Keratinocyte (primary cell): ENCODE measurements around the gene ATP8A2. TPM values are rescaled to one million over a fixed set of nuclear protein-coding genes. Genes with fewer than 3 reads are reported as not detected.

ENCODE experiments used
- DNase-seq: peaks from one replicate; pipeline ENCODE4 v3.0.0-alpha.2; 2011; ENCODE audit warnings: low read depth, missing footprints, low spot score
- FAIRE-seq: peaks from 2 replicates; lab custom pipeline; 2011; peaks lifted over from hg19 to GRCh38; lab: Jason Lieb, UNC
- H2AFZ ChIP-seq: 2 replicates; pipeline ENCODE4 v1.6.0; 2012; ENCODE audit warnings: low read length, control low read depth, inconsistent platforms; ENCODE audit not compliant: control insufficient read depth
- H3K27ac ChIP-seq: 2 replicates; pipeline ENCODE4 v1.5.1; 2011; ENCODE audit warnings: low read length; ENCODE audit not compliant: control insufficient read depth, insufficient read depth
- H3K27me3 ChIP-seq: 3 replicates; pipeline ENCODE4 v1.6.0; 2011; ENCODE audit warnings: low read length; ENCODE audit not compliant: control insufficient read depth, insufficient read depth; ENCODE audit errors: extremely low read depth
- H3K36me3 ChIP-seq, 2 experiments: 2 replicates in 1 of 2; 3 replicates in 1 of 2; pipeline ENCODE4 v1.5.1; 2011; ENCODE audit warnings: low read length in 2 of 2, mild to moderate bottlenecking in 1 of 2; ENCODE audit not compliant: control insufficient read depth in 2 of 2, insufficient read depth in 2 of 2; ENCODE audit errors: extremely low read depth in 1 of 2
- H3K4me1 ChIP-seq: 3 replicates; pipeline ENCODE4 v1.5.1; 2011; ENCODE audit warnings: low read length; ENCODE audit not compliant: control insufficient read depth, insufficient read depth; ENCODE audit errors: extremely low read depth
- H3K4me2 ChIP-seq: 3 replicates; pipeline ENCODE4 v1.6.0; 2011; ENCODE audit warnings: low read depth, low read length; ENCODE audit not compliant: control insufficient read depth, insufficient read depth; ENCODE audit errors: extremely low read depth
- H3K4me3 ChIP-seq, 3 experiments: fragments of 200-600 bp in 1 of 3; sonication (generic) in 1 of 3; 2 replicates in 2 of 3; 3 replicates in 1 of 3; pipeline ENCODE4 v1.5.1; 2011 to 2016; ENCODE audit warnings: low read length in 3 of 3, mild to moderate bottlenecking in 3 of 3, control low read depth in 2 of 3, inconsistent platforms in 1 of 3, low read depth in 1 of 3, mixed read lengths in 1 of 3, mixed run types in 1 of 3, moderate library complexity in 1 of 3; ENCODE audit not compliant: control insufficient read depth in 2 of 3, insufficient read depth in 2 of 3; ENCODE audit errors: extremely low read depth in 1 of 3
- H3K79me2 ChIP-seq: 2 replicates; pipeline ENCODE4 v1.6.0; 2012; ENCODE audit warnings: low read length; ENCODE audit not compliant: control insufficient read depth, insufficient read depth
- H3K9ac ChIP-seq: 3 replicates; pipeline ENCODE4 v1.6.0; 2011; ENCODE audit warnings: low read length; ENCODE audit not compliant: control insufficient read depth, insufficient read depth; ENCODE audit errors: extremely low read depth
- H3K9me1 ChIP-seq: 3 replicates; pipeline ENCODE4 v1.6.0; 2011; ENCODE audit warnings: low read length; ENCODE audit not compliant: control insufficient read depth, insufficient read depth; ENCODE audit errors: extremely low read depth
- H3K9me3 ChIP-seq: 2 replicates; pipeline ENCODE4 v1.5.1; 2012; ENCODE audit warnings: low read depth, low read length; ENCODE audit not compliant: control insufficient read depth
- H4K20me1 ChIP-seq: 3 replicates; pipeline ENCODE4 v1.6.0; 2011; ENCODE audit warnings: low read length; ENCODE audit not compliant: control insufficient read depth, insufficient read depth; ENCODE audit errors: extremely low read depth
- EZH2 ChIP-seq: IDR thresholded peaks from one replicate; pipeline ENCODE4 v1.6.1; 2012; ENCODE audit warnings: inconsistent platforms, mild to moderate bottlenecking, low read length, moderate library complexity
- dilution Hi-C: fragments of 300-500 bp; cut with MboI; formaldehyde crosslinking; loops from one replicate; pipeline ENCODE4 v1.7.0; 2020; ENCODE audit warnings: low sequenced_read_pairs; ENCODE audit not compliant: extremely low pct_ligation_motif_present
- polyA plus RNA-seq, 5 experiments: library from polyadenylated mRNA; depleted of rRNA in 3 of 5; stranded (reverse) in 3 of 5; stranded (forward) in 1 of 5; unstranded in 1 of 5; fragments of >200 nt; gene quantifications; 1 replicate in 1 of 5; 2 replicates in 3 of 5; 3 replicates in 1 of 5; pipeline versions ENCODE4 v1.2.1 to v1.2.3, GENCODE V29; 2011 to 2012; ENCODE audit warnings: missing spikeins in 2 of 5, low read depth in 1 of 5, low replicate concordance in 1 of 5
- TF ChIP-seq, protein P1 (sequence below), 3 experiments: IDR thresholded peaks in 1 of 3; conservative IDR thresholded peaks in 1 of 3; optimal IDR thresholded peaks in 1 of 3; 2 replicates in 2 of 3; 3 replicates in 1 of 3; pipeline versions ENCODE3 to v1.5.1; 2011; ENCODE audit warnings: low read length in 3 of 3, mild to moderate bottlenecking in 3 of 3, moderate library complexity in 2 of 3, control low read depth in 1 of 3, inconsistent platforms in 1 of 3; ENCODE audit not compliant: insufficient read depth in 2 of 3; ENCODE audit errors: extremely low read depth in 1 of 3

Gene ATP8A2
- polyA plus RNA-seq, 1 donor (not counting 4 experiments of a cell fraction or from before 2014, with no cell fraction given): 0.16 TPM

DNA sequence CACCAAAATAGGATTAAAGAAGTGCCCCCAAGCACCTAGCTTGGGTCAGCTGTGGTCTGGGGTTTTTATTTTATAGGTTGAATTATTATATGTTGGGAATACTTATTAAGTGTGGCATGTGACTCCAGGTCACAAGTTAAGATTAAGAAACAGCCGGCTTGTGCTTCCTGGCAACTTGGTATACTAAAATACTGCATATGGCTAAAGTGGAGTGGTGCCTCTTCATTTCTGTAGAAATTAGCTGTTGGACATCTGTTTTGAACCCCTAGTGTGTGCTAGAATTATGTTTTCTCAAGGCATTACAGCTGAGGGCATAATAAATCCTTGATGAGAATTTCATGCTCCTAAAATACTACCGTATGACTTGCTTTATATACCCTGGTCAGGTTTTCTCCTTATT is 393.5 kb downstream of the ATP8A2 start:
- no peaks in the 10 kb centered on the region for H3K9me3 ChIP-seq
- H4K20me1 ChIP-seq: no peaks in the 10 kb centered on the region
- no peak overlapping the region for H3K4me3 ChIP-seq
- no peaks in the 10 kb centered on the region for H3K79me2 ChIP-seq
- H3K4me2 ChIP-seq: no peak overlapping the region
- dilution Hi-C loops: no loop called here
- H3K9me1 ChIP-seq: no peaks in the 10 kb centered on the region
- no peaks in the 10 kb centered on the region for H3K27me3 ChIP-seq
- H3K4me1 ChIP-seq: peaks cover 5% of the 10 kb centered on the region
- H3K9ac ChIP-seq: no peak overlapping the region
- no peak overlapping the region for H3K27ac ChIP-seq
- DNase-seq (no peak), FAIRE-seq (no peak)
- H3K36me3 ChIP-seq: no peaks in the 10 kb centered on the region
- TF ChIP-seq EZH2: no peak
- TF ChIP-seq, protein P1, sequence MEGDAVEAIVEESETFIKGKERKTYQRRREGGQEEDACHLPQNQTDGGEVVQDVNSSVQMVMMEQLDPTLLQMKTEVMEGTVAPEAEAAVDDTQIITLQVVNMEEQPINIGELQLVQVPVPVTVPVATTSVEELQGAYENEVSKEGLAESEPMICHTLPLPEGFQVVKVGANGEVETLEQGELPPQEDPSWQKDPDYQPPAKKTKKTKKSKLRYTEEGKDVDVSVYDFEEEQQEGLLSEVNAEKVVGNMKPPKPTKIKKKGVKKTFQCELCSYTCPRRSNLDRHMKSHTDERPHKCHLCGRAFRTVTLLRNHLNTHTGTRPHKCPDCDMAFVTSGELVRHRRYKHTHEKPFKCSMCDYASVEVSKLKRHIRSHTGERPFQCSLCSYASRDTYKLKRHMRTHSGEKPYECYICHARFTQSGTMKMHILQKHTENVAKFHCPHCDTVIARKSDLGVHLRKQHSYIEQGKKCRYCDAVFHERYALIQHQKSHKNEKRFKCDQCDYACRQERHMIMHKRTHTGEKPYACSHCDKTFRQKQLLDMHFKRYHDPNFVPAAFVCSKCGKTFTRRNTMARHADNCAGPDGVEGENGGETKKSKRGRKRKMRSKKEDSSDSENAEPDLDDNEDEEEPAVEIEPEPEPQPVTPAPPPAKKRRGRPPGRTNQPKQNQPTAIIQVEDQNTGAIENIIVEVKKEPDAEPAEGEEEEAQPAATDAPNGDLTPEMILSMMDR (optimal IDR thresholded peaks at IDR 0.05 in 1 of 3, IDR thresholded peaks at IDR 0.05 in 1 of 3, conservative IDR thresholded peaks at IDR 0.05 in 1 of 3; ENCODE audit: extremely low read depth in 1 of 3, insufficient read depth in 2 of 3, low read length in 3 of 3): no peak
- no peak overlapping the region for H2AFZ ChIP-seq

DNA sequence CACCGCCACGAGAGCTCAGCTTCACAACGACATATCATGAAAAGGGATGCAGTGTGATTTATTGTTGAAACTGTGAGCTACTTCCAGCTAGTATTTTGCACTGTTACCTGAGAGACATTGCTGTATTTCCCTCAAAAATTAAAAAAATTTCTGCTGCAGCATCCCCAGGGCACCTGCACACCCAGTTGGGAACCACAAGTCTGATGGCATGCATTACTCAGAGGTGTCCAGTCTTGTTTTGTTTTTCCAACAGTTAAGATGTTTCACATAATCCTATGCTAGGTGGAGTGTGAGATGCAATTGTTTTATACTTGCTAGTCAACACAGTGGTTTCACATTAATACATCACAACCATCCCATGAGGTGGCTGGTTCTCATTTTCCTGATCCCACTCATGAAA is 394.8 kb downstream of the ATP8A2 start:
- Histone ChIP-seq H3K9me3 (no peaks in the 10 kb centered on the region), H3K79me2 (no peaks in the 10 kb centered on the region), H3K4me3 (no peak overlapping the region), H3K4me1 (peaks cover 15% of the 10 kb centered on the region), H3K27ac (no peak overlapping the region), H3K27me3 (no peaks in the 10 kb centered on the region), H3K36me3 (no peaks in the 10 kb centered on the region), H3K9me1 (no peaks in the 10 kb centered on the region), H3K9ac (no peak overlapping the region), H4K20me1 (no peaks in the 10 kb centered on the region), H2AFZ (no peak overlapping the region), H3K4me2 (peak overlapping the region; percentile 20)
- dilution Hi-C loops: no loop called here
- FAIRE-seq: peak; percentile 65
- TF ChIP-seq EZH2: no peak
- TF ChIP-seq, protein P1 (optimal IDR thresholded peaks at IDR 0.05 in 1 of 3, IDR thresholded peaks at IDR 0.05 in 1 of 3, conservative IDR thresholded peaks at IDR 0.05 in 1 of 3; ENCODE audit: extremely low read depth in 1 of 3, insufficient read depth in 2 of 3, low read length in 3 of 3): no peak
- DNase-seq: no peak
